HTERT RPE-1 (cell line): ENCODE data around the gene TSR1.

Experiments used
- in situ Hi-C: fragments of 300-500 bp; cut with MboI; formaldehyde crosslinking; loops from 4 replicates; pipeline ENCODE4 v1.14.3; 2020; ENCODE audit warnings: low sequenced_read_pairs

Gene TSR1

DNA sequence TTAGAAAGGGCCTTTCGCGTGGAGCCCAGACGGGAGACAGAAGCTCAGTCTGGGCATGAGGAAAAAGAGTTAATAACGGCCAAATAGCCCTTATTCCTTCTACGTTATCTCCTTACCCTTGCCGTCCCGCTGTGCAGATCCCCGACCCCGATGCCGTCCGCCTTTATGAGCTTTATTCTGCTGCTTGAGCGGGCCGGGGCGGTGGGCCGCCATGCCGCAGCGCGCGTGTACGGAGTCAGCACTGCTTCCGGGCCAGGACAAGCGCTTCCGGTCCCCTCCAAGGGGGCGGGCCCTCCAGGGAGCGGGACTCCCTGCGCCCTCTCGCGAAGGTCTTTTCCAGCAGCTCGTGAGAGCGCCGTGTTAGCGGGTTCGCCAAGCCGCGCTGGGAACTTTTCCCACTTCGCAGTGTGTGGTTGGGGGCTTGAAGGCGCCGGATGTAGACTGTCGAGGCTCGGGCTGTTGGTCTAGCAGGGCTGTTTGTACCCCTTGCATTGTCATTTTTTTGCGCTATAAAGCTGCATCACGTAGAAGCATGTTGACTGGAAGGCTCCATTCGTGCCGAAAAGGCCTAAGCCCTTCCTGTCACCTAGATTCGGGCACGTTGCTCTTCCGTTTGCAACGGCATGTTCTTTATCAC, at the start of gene TSR1:
TSR1 (minus strand) TSS at position 243 of the 637 bp plus-strand sequence; CDS start at position 213, 30 bp downstream.
- in situ Hi-C loops = no loop called here

DNA sequence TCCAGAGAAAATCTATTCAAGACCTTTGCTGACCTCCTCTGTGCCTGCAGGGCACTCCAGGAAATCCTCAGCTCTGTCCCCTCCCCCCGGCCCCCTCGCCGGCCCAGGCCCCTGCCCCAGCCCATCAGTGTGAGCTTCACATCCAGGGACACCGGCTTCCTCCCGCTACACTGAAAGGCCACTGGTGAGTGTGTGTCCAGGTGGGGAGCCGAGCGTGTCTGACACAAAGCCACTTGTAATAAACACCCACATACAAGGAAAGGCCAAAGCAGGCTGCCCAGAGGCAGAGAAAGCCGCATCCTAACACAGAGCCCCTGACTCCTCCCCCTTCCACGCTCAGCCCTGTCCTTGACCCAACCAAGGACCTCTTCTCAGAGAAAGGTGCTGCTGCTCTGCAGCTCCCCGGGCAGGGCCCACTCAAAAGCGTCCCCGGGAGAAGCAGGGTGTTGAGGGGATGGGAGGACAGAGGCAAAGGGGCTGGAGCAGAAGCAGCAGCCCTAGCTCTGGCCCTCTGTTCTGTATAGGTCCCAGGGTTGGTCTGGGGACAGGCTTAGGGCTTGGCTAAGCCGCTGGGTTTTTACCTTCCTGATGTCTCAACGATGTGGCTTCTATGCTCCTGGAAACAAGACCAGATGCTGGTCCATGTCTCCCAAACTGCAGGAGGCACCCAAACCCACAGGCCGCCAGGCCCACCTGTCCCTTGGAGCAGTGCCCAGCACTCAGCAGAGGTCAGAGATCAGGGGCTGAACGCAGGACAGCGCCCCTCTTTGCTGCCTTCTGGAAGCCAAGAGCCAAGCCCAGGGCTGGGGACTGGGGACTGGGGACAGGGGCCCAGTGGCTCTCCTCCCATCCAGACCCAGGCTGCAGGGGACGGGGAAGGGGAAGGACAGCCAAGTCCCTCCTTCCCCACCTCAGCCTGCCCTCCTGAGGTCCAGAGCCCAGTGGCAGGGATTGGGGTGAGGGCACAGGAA, 49.3 kb upstream of the TSR1 start:
- in situ Hi-C loops = no loop called here

DNA sequence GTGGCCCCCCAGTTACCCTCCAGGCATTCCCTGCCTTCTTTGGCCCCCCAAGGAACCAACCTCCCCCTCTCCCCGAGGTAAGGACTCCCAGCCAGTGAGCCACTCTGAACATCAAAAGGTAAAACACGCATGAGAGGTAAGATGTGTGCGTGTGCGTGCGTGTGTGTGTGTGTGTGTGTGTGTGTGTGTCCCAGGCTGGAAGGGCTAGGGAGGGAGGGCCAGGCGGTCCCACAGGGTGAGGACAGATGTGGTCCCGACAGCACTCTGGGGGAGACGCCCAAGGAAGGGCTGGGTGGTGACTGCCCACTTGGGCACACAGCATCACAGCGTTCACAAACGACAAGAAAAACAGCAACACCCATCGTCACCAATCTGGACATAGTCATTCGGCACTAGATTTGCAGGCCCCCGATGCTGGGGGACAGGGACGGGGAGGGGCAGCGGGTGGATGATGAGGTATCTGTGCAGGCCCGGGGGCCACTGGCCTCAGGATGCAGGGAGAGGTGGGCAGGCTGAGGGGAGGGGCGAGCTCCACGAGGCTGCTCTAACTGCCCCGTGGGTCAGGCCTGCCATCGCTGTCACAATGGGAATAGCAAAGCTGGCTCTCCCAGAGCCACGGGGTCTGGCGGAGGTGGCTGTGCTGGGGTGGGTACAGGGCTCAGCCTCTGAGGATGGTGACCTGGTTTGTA, 48.3 kb upstream of the TSR1 start:
- in situ Hi-C loops = no loop called here

DNA sequence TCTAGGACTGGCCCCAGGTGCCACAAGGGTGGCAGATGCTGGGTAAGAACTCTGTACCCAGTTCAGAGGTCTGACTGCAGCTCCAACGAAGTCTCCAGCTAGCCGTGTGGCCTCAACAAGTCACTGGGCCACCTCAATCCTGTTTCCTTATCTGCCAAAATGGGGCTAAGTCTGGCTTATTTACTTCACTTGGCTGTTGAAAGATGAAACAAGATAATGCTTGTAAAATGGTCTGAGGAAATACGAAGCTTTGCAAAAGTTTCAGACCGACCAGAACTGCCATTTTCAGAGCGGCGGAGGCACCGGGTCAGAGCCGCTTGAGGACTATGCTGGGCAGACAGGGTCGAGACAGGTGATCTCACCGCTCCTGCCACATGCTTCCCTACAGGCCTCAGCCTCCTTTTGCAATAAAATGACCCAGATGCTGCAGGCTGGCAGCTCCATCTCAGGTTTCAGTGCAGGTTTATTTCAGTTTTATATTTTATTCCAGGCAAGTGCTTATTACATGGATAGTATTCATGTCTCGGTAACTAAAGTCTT, 47.4 kb upstream of the TSR1 start:
- in situ Hi-C loops = no loop called here

DNA sequence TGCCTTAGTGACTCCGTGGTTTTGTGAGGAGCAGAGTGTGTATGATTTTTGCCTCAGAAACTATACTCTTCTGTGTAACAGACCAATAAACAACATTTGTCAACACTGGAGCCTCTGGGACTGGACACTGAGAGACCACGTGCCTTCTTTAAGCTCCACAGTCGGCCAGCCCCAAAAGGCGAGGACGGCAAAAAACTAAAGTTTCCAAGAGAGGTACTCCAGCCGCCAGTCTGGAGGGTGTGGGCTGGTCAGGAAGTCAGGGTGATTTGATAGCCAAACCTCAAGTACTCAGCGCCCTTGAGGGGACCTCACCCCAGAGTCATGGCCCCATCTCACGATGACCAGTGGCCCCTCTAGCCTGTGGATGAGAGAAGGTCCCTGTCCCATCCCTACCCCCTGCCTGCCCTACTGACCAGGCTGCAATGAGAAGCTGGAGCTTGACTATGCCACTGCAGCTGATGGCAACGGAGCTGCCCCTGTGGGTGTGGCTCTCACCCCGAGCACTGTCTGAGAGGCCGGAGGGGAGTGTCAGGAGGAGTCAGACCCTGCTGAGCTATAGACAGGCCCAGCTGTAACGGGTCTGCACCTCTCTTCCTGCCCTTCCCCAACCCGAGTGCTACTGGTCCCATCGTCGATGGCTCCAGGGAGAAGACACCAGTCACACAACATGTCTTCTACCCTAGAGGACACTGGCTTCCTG, 44.8 kb upstream of the TSR1 start:
- in situ Hi-C loops = no loop called here

DNA sequence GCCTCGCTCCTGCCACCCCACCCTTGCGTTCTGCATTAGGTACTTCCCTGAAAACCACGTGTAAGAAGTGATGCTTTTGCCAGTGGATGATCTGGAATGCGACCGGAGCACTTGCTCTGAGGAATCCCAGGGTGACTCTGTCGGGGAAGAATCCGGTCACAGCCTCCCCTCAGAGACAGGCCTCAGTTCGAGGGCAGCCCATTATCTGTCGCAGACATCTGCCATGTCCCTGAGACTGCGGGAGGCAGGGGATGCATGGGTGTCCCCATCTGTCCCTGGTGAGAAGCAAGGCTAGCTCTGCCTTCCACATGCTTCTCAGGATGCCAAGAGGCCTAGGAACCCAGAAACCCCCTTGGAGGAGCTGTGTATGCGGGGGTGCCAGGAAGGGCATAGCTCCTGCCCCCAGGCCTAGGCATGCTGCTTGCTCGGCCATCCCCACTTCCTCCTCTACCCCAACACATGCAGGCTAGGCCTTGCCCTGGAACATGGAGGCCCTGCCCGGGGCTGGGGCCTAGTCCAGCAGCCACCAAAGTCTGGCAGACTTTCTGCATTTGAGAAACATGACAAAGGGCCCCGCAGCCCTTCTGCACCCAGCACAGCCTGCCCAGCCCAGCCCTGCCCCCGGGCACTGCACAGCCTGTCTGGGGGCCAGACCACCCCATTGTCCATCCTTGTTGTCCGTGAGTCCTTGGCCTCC, 44.1 kb upstream of the TSR1 start:
- in situ Hi-C loops = no loop called here

DNA sequence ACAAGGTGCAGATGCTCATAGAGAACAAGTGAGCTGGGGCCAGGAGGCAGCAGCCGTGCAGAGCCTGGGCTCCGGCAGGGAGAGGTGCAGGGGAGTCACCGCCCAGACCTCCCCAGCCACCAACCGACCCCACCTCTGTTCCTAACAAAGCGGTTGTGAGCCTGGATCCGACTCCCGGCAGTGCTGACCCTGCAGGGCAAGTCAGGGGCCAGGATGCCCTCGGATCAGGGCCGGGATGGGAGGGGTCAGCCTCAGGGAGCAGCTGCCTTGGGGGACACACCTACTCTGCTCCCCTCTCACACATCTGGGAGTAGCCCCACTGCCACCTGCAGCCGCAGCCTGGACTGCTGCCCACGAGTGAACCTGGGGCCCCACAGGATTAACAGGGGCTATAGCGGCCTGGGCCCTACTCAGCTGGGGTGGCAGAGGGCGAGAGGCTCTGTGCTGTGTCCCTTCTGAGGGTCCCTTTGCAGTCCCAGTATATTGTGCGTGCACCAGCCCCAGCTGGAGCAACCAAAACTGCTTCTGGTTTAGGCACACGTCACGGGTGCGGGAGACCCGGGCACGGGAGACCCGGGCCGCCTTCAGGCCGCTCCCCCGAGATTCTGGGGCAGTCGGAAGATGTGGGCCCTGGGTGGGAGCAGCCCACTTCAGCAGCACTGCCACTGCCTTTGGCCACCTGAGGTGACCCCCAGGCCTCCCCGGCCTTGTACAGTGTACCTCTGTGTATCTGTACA, 43.4 kb upstream of the TSR1 start:
- in situ Hi-C loops = no loop called here

DNA sequence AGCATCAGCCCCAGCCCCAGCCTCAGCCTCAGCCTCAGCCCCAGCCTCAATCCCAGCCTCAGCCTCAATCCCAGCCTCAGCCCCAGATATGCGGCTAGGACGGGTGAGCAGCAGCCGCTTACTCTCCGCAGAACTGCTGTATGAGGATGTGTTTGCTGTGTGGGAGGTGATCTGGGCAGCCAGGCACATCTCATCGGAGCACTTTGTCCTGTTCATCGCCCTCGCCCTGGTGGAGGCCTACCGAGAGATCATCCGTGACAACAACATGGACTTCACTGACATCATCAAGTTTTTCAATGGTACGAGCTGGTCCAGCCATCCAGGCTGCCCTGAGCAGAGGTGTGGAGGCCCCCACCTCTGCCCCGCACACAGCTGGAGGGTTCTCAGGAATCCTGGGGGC, 42.6 kb upstream of the TSR1 start:
- in situ Hi-C loops = no loop called here

DNA sequence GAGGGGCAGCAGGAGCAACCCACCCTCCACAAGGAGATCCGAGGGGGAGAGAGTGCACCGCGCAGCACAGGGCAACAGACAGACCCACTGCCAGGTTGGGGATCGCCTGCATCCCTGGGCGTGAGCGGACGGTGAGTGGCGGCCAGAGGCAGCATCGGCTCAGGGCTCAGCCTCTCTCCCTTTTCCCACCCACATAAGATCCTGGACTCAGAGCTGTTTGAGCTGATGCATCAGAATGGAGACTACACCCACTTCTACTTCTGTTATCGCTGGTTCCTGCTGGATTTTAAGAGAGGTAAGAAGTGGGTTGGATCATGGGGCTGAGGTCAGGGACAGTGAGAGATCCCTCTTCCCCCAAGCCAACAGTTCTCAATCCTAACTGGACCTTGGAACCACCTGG, 41.4 kb upstream of the TSR1 start:
- in situ Hi-C loops = no loop called here

DNA sequence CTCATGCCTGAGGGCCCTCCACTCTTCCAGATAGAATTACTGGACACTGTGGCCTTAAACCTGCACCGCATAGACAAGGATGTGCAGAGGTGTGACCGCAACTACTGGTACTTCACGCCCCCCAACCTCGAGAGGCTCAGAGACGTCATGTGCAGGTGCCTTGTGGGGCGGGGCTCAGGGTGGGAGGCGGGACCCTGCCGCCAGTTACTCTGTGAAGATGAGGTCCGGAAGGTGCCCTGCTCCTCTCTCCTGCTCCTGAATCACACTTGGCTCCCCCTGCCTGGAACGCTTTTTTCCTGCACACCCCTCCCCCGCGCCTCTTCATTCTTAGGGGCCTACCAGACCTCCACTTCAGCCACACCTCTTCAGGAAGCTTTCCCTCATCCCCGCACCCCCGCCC, 39.9 kb upstream of the TSR1 start:
- in situ Hi-C loops = no loop called here

DNA sequence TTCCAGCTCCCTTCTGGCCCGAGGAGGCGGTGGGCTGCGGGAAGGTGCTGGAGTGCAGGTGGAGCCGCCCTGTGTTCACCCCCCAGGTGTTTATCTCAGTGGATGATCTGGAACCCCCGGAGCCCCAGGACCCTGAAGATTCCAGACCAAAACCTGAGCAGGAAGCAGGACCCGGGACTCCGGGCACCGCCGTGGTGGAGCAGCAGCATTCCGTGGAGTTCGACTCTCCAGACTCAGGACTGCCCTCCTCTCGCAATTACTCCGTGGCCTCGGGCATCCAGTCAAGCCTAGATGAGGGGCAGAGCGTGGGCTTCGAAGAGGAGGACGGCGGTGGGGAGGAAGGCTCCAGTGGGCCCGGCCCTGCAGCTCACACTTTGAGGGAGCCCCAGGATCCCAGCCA, 39.1 kb upstream of the TSR1 start:
- in situ Hi-C loops = no loop called here

DNA sequence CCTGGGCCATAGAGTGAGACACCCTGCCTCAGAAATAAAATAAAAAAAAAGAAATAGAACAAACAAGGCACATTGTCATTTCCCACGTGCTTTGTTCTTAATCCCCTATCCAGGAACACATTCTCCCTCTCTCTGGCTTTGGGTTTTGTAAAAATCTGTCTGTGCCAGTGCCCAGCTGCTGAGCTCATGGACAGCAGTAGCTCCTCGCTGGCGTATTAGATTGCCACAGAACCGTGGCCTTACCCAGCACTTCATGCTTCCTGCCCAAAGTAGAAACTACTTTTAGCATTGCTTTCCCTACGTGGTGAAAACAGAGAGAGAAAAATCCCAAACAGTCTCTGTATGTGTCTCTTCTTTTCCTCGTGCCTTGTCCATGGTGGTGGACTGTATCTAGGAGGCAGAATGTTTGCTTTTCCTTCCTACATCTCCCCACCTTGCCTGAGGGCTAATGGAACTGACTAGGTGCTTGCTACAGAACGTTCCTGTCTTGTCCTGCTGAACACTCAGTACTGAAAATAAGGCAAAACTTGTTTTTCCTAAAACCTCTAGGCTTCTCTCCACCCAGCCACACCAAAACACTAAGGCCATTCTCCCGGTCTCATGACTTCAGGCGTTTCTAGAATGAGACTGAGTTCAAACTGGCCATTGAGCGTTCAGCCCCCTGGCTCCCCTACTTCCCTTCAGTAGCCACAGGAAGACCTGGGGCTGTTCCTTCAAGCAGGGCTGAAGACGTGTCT, 38.5 kb upstream of the TSR1 start:
- in situ Hi-C loops = no loop called here

DNA sequence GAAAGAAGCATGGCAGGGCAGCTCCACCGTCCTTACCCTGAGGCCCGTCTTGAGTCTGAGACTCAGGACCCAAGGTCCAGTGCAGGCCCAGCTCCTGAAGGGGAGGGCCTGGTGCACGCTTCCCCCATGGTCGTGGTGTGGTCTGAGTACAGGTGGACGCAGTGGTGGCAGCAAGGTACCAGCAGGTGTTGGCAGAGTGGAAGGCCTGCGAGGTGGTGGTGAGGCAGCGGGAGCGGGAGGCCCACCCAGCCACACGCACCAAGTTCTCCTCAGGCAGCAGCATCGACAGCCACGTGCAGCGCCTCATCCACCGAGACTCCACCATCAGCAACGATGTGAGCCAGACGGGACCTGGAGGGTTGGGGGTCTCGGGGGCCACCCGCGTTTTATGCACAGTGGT, 36.9 kb upstream of the TSR1 start:
- in situ Hi-C loops = no loop called here

DNA sequence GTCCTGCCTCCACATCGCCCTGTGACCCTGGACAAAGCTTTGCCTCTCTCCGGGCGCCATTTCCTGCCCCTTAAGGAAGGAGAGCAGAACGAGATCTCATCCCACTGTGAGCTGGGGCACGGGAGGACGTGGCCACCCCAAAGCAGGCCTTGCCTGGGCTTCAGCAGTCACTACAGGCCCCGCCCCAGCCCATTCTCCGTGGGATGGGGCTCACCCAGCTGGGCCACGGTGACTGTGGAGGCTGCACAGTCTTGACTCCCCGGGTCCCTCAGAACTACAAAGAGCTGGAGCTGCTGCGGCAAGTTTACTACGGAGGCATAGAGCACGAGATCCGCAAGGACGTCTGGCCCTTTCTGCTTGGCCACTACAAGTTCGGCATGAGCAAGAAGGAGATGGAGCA, 36.4 kb upstream of the TSR1 start:
- in situ Hi-C loops = no loop called here

DNA sequence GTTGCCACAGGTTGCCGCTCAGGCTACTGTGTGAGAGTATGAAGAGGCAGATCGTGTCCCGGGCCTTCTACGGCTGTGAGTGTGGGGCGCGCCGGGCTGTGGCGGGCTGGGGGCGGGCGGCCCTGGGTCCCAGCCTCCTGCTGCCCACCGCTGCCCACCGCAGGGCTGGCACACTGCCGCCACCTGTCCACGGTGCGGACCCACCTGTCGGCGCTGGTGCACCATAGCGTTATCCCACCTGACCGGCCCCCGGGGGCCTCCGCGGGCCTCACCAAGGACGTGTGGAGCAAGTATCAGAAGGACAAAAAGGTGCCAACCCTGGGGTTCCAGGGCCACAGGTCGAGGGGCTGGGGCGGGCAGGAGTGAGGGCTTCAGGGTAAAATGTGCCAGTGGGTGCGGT, 35.9 kb upstream of the TSR1 start:
- in situ Hi-C loops = no loop called here

DNA sequence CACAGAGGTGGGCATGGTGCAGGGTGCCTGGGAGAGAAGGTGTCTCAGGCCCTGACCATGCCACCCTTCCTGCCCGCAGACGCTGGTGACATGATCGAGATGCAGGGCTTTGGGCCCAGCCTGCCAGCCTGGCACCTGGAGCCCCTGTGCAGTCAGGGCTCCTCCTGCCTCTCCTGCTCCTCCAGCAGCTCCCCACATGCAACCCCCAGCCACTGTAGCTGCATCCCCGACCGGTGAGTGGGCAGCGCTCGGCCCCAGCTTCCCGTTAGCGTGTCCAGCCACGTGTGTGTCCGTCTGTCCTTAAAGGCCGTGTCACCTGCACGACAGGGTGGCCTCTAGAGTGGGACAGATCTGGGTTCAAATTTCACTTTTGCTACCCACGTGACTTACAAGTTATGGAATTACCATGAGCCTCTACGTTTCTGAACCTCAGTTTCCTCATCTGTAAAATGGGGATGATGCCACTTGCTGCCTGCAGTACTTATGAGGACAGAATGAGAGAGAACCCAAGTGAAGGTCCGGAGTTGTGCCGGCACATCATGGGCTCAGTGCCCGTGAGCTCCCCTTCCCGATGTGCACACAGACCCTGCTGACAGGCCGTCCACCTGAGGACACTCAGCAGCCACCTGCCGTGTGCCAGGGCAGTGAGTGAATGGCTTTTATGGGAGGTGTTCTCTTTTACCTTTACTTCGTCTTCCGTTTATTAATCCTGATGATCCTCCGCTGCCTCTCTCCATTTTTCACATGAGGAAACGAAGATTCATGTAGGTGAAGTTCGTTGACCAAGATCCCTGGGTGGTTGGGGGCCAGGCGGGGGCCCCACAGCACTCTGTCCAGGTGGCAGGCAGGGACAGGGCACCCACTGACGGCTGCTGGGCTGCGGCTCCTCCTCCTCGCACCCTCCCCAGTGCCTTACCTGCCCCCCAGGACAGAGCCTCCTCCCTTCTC, 35.2 kb upstream of the TSR1 start:
- in situ Hi-C loops = no loop called here

DNA sequence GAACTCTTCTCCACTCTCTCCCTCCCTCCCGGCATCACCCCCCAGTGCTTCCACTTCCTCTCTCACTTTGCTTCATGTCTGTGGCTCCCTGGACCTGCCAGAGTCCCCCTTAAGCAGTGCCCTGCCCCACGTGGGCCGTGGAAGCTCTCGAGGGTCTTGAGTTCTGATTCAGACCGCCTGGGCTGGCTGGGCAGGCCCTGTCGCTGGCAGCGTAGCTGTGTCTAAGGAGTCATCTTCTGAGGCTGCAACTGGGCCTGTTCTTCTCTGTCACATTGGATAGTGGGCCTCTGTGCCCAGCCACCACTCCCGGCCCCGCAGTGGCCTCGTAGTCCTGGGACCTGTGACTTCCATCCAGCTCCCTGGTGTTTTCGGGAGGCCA, 33.9 kb upstream of the TSR1 start:
- in situ Hi-C loops = no loop called here
